HL-60/S4 treated with retinoic acid at 250 ng/mL for 4 days and 3 days (cell line): ENCODE measurements around the gene FAM171A1.

Source experiments
- in situ Hi-C: fragments of 300-500 bp; cut with MboI; formaldehyde crosslinking; loops from 2 replicates; pipeline ENCODE4 v1.7.0; 2022; ENCODE audit warnings: low sequenced_read_pairs

FAM171A1 gene

DNA sequence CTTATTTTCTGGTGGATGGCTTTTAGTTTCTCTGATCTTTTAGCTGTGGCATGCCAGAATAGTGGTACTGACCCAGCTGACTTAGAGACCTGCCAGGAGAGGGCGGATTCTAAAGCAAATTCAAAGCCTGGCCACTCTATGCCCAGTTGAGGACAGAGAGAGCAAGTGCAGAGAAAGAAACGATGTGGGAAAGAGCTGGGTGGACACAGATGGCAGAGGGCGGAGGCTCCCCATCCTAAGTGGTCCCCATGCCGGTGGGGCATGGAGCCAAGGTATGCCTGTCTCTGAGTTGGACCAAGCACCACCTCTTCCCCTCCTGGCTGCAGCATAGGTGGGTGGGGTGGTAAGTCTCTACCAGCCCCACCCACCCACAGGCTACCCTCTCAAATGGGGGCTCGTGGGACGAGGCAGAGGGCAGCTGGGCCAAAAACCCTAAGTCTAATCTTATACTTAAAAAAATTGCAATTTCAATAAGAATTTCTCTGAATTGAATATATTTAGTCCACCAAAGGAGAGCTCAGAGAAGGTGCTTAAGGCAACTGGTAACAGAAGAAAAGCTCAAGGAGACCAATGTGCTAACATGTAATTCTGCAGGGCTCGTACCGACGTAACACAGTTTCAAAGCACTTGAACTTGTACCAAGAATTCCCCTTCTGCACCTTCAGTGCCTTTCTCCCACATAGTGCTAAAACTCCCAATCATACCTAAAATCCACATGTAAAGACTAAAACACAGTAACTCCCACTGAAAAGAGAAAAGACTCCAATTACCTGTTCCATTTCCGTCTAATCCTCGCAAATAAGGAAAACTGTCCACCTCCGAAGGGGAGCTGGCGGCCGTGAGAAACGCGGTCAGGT is 116.9 kb downstream of the FAM171A1 start:
- in situ Hi-C loops, result no loop called here

DNA sequence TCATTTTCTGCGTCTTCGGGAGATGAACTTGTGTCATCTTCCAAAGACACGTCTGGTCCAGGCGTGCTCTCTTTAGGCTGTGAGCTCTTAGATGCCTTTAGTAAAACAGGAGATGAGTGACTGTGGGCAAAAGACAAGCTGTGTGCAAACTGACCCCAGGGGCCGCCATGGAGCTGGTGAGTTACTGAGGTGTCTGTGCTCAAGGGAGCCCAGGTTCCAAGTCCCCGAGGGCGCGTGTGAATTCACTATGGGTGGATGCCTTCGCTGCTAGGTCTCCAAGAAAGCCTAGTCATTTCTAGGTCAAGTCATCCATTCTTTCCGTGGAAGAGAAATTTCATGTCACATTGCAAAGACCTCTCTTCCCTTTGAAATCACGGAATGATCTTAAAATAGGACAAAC is 118.7 kb downstream of the FAM171A1 start:
- in situ Hi-C loops, result no loop called here

DNA sequence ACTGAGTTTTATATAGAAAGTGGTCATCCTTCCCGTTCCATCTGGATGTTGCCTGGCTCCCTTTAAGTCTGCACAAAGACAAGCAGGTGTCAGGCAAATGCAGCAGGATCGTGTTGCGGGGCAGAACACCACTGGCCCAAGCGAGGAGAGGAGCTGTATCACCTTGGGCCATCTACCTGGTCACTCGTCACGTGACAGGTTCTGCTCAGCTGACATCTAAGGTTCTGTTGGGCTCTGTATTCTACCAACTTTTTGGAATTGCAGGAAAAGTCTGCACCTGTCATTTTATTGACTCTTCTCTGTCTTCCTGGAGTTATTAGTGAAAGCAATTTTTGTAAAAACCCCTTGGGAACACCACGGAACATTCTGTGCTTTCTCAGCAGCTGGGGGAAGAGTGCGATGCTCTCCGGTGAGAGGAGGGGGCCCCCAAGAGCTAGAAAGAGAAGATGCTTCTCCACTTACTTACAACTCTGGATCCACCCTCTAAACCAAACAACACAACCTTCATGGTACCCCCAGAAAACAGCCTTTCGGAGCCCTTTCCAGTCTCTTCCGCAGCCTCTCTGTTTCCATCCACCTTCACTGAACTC is 119.2 kb downstream of the FAM171A1 start:
- in situ Hi-C loops, result no loop called here

DNA sequence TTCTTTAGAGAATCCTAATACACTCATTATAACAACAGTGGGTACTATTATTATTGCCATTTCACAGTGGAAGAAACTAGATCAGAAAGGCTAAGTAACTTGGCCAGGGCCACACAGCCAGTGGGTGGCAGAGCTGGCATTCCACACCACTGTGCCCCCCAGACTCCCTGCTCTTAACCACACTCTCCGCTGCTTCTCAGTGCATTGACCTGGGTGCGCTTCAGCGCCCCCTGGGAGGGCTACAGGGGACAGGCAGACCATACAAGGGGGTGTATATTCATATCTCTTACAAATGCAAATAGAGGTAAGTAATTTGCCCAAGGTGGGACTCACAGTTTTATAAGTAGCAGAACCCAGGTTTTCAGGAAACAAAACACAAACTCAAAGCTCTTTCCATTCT is 125.6 kb downstream of the FAM171A1 start:
- in situ Hi-C loops, result no loop called here

DNA sequence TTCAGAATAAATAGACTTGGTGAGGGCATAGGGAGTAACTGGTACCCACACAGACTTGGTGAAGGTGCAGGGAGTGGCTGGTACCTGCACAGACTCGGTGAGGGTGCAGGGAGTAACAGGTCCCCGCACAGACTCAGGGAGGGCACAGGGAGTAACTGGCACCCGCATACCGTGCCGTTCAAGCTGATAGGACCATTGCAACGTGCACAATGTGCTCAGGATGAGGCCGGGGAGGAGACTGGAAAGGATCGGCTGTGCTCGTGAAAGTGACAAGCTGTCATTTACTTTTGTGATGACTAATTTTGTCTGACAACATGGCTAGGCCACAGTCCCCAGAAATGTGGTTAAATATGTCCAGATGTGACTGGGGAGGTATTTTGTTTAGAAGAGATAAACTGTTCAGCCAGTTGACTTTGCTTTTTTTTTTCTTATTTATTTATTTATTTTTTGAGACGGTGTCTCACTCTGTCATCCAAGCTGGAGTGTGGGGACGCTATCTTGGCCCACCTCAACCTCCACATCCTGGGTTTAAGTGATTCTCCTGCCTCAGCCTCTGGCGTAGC is 126.4 kb downstream of the FAM171A1 start:
- in situ Hi-C loops, result no loop called here

DNA sequence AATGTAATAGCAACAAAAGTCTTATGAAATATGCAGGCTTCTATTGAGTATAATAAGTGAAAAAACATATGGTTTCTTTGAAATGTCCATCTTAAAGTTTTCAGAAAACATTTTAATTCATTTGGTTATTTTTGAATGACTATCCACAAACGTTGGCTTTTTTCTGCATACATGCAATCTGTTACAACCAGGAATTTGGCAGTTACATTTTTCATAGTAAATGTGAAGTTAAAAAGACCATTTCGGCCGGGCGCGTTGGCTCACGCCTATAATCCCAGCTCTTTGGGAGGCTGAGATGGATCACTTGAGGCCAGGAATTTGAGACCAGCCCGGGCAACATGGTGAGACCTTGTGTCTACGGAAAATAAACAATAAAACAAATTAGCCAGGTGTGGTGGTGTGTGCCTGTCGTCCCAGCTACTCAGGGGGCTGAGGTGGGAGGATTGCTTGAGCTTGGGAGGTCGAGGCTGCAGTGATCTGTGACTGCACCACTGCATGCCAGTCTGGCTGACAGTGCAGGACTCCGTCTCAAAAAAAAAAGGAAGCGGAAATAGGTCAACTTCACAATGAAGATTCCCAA is 128.7 kb downstream of the FAM171A1 start:
- in situ Hi-C loops, result no loop called here

DNA sequence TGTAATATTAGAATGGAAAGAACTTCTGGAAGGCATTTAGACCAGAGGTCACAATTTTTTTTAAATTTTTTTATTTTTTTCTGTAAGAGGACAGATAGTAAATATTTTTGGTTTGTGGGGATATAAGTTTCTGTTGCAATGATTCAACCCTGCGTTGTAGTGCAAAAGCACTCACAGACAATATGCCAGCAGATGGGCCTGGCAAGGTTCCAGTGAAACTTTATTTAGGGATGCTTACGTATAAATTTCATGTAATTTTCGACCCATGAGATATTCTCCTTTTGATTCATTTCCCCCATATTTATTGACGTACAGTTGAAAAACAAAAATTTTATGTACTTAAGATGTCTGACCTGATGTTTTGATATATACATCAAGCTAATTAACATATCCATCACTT is 129.8 kb downstream of the FAM171A1 start:
- in situ Hi-C loops, result no loop called here

DNA sequence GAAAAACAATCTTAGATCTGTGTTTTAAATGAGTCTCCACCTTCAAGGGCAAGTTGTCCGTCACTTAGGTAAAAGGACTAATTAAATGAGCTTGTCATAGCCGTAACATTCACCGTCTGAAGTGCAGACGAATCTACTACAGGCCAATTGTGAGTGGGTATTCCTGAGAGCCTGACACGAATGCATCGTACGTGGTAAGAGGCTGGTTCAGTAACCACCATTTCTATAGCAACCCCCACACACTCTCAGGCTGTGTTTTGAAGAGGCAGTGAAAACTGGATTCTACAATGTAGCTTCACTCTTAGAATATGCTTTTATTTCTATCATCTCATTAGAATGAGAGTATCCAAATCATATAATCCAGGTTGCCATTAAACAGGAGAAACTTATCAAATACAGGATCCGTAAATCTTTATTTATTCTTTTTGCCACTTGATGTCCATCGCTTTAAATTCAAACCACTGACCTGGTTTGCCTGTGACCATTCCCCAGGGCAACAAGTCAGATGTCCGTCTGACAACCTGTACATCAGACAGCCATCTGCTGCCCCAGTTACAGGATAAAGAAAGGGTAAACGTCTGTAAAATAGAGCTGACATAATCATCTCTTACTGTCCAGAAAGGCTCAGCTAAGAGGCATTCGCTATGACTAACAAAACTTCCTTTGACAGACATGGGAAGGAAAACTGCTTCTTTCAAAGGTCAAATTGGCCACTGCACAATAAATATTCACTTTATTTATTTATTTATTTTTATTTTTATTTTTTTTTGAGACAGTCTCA is 132.3 kb downstream of the FAM171A1 start:
- in situ Hi-C loops, result no loop called here

DNA sequence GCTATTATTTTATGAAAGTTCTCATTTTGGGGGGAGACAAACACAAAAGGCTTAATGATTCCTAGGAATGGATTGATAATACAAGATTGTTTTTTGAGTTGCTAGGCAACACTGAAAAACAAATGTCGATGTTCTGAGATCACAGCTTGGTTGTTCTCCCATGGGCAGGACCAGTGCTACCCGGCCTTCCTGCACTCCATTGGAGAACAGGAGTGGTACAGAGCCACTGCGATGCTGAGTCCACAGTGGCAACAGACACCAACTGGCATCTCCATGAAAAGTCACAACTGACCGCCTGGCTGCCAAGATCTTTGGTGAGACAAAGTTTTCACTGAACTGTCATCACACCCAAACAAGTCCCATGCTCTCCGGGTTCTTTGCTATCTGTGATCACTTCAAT is 133.7 kb downstream of the FAM171A1 start:
- in situ Hi-C loops, result no loop called here

DNA sequence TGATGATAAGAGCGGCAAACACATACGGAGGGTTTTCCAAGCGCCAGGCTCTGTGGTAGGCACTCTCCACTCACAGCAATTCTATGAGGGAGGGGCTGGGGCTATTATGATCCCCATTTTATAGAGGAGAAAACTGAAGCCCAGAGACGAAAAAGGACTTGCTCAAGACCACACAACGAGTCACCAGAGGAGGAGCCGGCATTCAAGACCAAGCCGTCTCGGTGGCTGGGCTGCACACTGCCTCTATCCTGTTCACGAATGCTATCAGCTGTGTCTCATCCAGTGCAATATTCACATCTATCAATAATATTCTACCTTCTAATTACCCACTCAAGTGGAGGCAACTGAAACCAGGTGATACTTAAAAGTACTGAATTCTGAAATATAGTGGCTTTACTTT is 134.7 kb downstream of the FAM171A1 start:
- in situ Hi-C loops, result no loop called here

DNA sequence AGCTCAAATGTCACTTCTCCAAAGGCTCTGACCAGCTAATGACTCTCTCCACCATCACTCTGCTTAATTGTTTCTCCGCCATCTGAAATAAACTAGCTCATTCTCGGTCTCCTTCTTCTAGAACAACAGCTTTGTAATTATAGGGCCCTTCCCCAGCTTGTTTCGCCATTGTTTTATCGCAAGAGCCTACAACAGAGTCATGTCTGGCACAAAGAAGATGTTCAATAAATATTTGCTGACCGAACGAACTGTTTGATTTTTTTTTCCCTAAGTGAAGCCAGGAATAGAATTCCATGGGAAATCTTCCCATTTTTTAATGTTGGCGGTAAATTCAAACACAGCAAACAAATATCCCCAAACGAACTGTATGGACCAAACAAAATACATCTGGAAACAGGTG is 138.8 kb downstream of the FAM171A1 start:
- in situ Hi-C loops, result no loop called here

DNA sequence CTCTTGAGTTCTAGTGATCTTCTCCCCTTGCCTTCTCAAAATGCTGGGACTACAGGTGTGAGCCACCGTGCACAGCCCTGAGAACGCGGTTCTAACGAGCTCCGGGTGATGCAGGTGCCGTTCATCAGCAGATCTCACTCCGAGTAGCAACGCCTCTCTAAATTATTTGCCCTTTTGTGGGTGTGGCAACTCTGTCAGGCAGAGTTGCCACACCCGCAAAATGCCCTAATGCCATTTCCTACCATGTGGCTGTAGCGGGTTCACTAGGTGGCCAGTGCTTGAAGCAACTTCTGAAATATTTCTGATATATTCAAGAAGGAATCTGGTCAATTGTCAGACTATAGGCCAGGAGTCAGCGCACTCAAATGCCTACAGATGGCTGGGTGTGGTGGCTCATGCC is 139.7 kb downstream of the FAM171A1 start:
- in situ Hi-C loops, result no loop called here

DNA sequence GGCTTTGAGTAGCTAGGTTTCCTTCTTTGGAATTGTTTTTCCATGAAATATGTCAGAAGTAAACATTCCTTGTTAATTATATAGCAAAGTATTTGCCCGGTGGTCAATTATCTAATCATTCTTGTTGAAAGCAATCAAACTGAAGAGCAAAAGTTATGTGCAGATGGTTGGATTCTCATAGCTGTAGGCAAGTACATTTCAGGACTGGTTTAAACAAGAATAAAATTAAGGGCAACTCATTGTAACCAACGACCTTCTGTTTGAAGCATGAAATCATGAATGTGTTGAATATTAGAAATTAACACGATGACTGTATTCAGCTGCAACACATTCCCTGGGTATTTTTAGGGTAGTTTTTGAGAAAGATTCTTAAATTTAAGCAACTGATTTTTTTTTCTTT is 140.8 kb downstream of the FAM171A1 start:
- in situ Hi-C loops, result no loop called here

DNA sequence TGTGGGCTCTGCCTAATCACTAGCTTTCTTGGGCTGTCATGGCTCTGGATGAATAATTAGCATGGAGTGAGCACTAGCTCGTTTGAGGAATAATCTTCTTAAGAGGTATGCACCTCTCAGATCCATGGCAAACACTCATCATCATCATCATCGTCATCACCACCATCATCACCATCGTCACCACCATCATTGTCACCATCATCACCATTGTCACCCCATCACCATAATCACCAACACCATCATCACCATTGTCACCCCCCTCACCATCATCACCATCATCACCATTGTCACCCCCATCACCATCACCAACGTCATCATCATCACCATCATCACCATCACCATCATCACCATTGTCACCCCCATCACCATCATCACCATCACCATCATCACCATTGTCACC is 141.8 kb downstream of the FAM171A1 start:
- in situ Hi-C loops, result no loop called here

DNA sequence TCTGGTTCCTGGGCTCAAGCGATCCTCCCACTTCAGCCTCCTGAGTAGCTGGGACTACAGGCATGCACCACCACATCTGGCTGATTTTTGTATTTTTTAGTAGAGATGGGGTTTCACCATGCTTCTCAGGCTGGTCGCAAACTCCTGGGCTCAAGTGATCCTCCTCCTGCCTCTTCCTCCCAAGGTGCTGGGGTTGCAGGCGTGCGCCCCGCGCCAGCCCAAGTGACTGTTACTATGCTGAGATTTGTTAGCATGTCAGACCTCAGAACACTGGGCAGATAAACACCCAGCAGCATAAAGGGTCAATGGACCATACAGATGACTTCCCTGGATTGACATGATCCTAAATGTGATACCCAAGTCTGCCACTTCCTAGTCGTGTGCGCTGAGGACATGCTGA is 142.7 kb downstream of the FAM171A1 start:
- in situ Hi-C loops, result no loop called here

DNA sequence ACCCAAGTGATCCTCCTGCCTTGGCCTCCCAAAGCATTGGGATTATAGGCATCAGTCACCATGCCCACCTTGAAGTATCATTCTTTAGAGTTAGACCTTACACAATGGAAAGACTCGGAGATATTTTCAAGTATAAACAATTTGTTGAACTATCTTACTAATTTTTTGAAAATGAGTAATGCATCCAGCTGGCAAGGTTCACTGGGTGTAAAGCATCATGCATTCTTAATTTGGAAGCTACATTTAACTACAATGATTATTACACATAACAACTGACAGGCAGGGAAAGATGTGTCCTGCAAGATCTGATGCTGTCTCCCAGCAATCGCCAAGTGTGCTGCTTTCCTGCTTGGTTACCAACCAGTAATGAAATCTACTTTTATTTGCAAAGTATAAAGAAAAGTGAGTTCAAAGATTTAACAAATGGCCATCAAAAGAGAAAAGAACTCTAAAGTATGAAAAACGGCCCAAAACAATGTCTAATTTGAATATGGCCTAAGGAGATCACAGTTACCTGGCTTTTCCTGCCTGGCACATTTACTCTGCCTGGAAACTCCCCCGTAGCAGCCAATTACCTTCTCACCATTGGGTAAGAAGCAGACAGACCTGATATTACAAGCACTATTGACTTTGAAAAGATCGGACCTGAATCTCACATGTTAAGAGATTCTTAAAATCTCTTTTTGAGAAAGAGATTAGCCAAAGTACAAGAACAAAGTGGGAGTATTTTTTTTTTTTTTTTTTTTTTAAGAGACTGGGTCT is 143.3 kb downstream of the FAM171A1 start:
- in situ Hi-C loops, result no loop called here

DNA sequence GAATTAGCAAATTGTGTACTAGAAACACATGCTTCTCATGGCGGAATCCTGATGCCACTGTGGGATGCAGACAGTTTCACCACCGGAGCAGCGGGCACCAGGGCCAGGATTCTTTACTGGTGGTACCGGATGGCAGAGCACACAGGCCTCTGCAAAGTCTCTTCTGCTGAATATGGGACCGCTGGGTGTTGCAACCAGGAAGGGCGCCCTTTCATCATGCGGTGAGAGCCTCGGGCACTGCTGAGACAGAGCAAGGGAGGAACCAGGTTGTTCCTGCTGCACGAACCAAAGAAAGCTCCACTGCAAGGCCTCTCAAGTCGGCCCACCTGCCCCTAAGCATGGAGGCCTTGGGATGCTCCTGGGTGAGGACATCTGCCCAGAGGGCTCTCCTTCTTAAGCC is 145.6 kb downstream of the FAM171A1 start:
- in situ Hi-C loops, result no loop called here

DNA sequence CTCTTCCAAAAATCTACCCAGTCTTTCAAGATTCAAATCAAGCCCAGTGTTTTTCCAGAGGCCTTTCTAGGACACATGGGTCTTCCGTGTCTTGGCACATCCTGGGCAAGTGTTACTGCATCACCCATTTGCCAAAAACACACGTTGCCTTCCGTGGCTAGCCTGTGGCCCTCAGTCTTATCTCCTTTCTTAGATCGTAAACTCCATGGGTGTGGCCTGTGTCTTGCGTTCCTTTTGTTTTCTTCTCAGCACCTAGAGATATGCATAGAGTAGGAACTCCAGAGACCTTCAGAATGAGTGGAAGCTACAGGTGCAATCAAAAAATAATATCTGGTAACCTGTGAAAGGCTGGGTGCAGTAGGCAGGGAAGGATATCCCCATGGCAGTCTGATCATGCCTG is 146.1 kb downstream of the FAM171A1 start:
- in situ Hi-C loops, result no loop called here

DNA sequence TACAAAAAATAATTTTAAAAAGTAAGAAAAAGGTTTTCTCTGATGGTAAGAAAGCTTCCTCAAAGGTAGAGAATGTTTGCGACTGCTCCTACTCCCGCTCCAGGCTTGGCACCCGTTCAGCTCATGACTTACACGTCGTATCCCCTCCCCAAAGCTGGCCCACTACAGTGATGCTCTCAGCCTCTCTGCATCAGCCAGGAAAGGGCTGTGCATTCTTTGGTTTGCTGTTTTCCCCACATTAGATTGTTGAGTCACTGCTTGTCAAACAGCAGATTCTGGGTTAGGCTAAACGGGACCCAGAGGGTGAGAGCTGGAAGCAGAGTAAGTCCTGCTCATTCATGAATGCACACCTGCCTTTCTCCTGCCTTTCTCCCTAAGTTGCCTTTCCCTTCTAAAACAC is 147.9 kb downstream of the FAM171A1 start:
- in situ Hi-C loops, result no loop called here

DNA sequence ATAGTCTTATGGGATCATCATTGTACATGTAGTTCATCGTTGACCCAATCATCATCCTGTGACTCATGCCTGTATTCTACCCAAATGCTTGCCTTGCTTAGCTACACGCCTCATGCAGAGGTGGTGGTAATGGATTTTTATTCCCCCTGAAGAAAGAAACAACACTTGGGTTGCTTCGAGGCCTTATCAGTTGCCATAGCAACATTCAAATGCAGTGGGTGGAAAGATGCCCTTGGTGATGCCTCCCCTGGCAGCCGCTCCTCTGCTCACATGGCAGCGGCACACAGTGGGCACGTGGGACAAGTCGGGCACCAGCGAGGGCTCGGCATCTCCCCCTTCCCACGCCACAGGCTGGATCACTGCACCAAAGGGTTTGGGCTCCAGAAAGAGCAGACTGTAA is 148.6 kb downstream of the FAM171A1 start:
- in situ Hi-C loops, result no loop called here

DNA sequence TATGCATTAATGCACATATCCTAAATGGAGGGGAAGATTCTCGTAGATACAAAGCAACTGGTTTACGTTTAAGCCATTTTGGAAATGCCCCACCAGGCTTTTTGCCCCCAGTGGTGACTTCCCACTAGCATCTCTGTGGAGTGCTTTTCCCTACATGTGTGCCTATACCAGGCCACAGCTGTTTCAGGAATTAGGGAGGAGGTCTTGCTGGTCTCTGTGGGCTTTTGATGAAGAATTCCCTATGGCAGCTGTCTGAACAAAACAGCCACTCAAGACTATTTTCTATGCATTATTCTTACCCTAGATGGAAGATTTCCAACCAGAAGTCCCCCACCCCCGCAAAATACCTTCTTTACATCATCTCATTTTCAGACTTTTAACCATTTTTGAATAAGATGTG is 150.6 kb downstream of the FAM171A1 start:
- in situ Hi-C loops, result no loop called here
